Suppressor macrophage treated with lipopolysaccharide for 1 hour (primary cell): ENCODE results near the gene CNOT4.
"Not testable (repeated sequence)": the region's sequence is repeated elsewhere in the genome, so short reads cannot be mapped to it uniquely, and the experiment has no call there.

Source experiments
- DNase-seq, 3 donors: peaks; one replicate each; pipeline ENCODE4 v3.0.0-alpha.2; 2020 to 2022

The CNOT4 gene

GRCh38 chr7:135510592-135511183 is 786 bp upstream of the CNOT4 start:
- DNase-seq, result peak; percentile 35 to 51 (median 37)

DNA sequence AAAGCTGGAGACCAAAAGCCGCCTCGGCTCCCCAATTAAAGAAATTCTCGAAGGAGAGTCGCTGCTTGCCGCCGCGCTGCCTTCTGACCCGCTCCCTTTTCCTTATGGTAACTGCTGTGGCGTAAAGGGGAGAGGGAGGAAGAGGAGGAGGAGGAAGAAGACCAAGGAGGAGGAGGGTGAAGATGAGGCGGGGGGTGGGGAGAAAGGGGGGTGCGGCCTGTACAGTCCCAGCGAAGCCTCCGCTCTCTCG is 388 bp downstream of the CNOT4 start:
- DNase-seq, result no peak

DNA sequence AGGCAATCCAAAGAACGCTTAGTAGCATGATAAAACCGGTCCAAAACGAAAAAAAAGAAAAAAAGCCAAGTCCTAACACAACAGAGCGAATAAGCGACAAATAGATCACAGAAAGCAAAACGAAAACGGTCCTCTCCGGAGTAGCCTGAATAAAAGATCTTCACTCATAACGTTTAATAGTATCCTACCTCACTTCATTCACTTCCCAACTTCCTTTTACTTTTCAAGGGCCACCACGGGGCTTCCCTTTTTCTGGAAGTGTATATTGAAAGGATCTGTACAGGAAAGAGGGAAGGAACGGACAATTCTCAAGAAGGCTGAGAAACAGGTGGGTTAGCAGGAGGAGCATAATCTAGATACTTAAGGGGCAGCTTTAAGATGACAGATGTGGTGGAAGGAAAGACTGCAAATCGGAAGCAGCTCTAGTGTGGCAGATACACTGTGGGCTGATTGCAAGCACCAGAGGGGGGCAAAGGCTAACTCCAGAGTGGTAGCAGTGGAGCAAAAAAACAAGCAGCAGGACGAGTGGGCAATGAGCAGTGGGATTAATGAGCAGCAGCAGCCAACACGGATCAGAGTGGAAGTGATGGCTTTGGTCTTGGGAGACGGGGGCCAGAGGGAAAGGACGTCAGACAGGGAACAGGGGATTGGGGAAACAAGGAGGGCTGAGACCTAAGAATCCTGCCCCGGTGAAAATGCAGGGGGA is 866 bp downstream of the CNOT4 start:
- DNase-seq, result peak in 2 of 3 donors; percentile 47 to 55

GRCh38 chr7:135501402-135501801 is 8.5 kb downstream of the CNOT4 start:
- no peak for DNase-seq

DNA sequence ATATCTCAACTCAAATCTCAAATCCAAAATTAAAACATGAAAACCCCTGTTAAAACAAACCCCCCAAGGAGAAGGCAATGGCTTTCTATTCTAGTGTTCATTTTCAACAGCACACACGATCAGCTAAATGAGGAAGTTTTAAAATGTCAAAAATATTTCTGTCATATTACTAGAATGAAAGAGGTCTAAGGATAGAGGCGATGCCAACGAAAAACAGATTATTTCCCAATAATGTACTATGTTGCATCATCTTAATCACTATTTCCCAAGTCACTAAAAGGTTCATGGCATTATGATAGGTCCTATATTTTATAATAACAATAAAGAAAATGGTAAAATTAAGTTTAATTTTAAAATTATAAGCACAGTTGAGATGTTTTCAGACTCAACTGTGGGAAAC is 10.1 kb downstream of the CNOT4 start:
- peak; percentile 14 to 65 (median 61) for DNase-seq

GRCh38 chr7:135497161-135497560 is 12.7 kb downstream of the CNOT4 start:
- DNase-seq, result not testable (repeated sequence)

DNA sequence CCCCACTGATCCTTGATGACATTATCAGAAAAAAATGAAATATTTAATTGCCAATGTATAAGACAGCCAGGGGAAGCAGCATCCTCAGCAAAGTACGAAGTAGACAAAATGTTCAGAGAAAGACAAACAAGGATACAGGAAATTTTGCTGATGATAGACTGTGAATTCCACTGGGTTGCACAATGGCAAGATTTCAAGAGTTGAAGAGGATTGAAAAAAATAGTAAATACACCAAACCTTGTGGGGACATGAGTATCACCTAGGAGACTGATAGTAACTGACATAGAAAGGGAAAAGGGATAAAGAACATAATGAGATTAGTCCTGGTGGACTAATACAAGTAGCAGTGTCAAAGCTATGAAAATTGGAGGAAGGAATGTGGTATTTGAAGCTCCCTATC is 16.5 kb downstream of the CNOT4 start:
- DNase-seq, result peak; percentile 28 to 51 (median 44)

GRCh38 chr7:135492151-135492550 is 17.8 kb downstream of the CNOT4 start:
- DNase-seq, result no peak

- DNase-seq, result no peak
Observed at GRCh38 chr7:135490783-135491182, 19.1 kb downstream of the CNOT4 start.

DNA sequence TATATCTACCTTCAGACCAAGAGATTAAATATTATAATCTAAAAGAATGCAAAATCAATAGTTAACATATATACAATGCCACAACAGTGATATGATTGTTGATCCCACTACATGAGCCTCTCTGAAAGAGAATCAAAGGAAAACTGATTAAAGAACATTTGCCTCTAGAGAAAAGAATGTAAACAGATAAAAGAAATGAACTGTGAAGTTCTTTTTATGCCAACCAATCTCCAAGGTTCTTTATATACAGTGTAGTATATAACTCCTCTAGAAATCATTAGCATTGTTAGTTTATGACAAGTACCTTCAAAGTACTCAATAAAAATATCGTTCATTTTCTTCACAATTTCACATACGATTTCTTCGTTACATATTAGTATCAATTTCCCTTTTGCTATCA is 20.1 kb downstream of the CNOT4 start:
- DNase-seq, result no peak

GRCh38 chr7:135486261-135486920 is 23.5 kb downstream of the CNOT4 start:
- no peak for DNase-seq

DNA sequence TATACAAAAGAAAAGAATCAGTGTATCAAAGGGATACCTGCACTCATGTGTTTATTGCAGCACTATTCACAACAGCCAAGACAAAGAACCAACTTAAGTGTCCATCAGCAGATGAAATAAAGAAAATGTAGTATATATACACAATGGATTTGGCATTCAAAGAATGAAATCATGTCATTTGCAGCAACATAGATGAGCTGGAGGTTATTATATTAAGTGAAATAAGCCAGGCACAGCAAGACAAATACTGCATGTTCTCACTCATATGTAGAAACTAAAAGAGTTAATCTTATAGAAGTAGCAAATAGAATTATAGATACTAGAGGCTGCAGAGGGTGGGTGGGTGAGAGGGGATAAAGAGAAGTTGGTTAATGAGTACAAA is 28.3 kb downstream of the CNOT4 start:
- no peak for DNase-seq

DNA sequence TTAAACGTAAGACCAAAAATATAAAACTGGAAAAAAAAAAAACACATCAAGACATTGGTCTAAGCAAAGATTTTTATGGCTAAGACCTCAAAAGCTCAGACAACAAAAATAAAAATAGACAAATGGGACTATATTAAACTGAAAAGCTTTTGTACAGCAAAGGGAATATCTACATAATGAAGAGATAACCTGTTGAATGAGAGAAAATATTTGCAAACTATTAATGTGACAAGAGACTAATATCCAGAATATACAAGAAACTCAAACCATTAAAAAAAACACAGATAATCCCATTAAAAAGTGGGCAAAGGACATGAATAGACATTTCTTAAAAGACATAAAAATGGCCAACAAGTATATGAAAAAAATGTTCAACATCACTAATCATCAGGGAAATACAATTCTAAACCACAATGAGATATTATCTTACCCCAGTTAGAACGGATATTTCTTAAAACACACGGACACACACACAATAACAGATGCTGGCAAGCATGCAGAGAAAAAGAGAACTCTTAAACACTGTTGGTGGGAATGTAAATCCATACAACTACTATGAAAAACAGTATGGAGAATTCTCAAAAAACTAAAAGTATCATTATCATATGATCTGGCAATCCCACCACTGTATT is 28.8 kb downstream of the CNOT4 start:
- DNase-seq, result no peak

GRCh38 chr7:135475521-135475920 is 34.4 kb downstream of the CNOT4 start:
- DNase-seq, result no peak

GRCh38 chr7:135469705-135470104 is 40.2 kb downstream of the CNOT4 start:
- DNase-seq, result not testable (repeated sequence)

GRCh38 chr7:135467207-135467711 is 42.6 kb downstream of the CNOT4 start:
- DNase-seq, result peak; percentile 24 to 33 (median 29)

GRCh38 chr7:135466442-135467206 is 43.3 kb downstream of the CNOT4 start:
- DNase-seq, result no peak

DNA sequence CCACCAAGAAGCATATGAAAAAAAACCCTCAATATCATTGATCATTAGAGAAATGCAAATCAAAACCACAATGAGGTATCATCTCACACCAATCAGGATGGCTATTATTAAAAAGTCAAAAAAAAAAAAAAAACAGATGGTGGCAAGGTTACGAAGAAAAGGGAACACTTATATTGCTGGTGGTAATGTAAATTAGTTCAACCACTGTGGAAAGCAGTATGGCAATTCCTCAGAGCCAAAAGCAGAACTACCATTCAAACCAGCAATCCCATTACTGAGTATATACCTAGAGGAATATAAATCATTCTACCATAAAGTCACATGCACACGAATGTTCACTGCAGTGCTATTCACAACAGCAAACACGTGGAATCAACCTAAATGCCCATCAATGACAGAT is 46.0 kb downstream of the CNOT4 start:
- peak; percentile 31 to 49 (median 47) for DNase-seq

- DNase-seq, result no peak
Observed at GRCh38 chr7:135459951-135460567, 49.8 kb downstream of the CNOT4 start.

GRCh38 chr7:135459076-135459475 is 50.8 kb downstream of the CNOT4 start:
- no peak for DNase-seq

- no peak for DNase-seq
Observed at GRCh38 chr7:135454060-135454459, 55.8 kb downstream of the CNOT4 start.

- DNase-seq, result no peak
Observed at GRCh38 chr7:135449436-135449835, 60.5 kb downstream of the CNOT4 start.

DNA sequence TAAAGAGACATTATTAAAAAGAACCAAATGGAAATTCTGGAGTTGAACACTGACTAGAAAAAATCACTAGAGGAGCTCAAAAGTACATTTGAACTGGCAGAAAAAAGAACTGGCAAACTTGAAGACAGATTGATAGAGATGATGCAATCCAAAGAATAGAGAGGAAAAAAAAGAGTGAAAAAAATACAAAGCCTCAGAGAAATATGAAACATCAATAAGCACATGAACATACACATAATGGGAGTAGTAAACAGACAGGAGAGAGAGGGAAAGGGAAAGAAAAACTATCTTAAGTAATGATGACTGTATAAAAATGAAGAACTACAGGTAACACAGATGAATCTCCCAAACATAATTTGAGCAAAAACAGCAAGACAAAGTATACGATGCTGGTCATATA is 61.1 kb downstream of the CNOT4 start:
- no peak for DNase-seq
